ENCODE measurements around the gene TLK1. TPM values are rescaled to one million over a fixed set of nuclear protein-coding genes. Genes with fewer than 3 reads are reported as not detected.

The TLK1 gene
- total and polyA plus RNA-seq, 9 of the 15 experiments (the other 6 are each of a cell fraction or from before 2014, with no cell fraction given): 20.2 to 101 (median 40.5) TPM

- TF ChIP-seq RREB1 (CRISPR knock-in tag; IDR thresholded peaks at IDR 0.05): 0 out of 2 replicates have a peak, but pooled peaks have one; percentile 12
- peak; percentile 30; the same call in 1 of the 2 replicates for TF ChIP-seq ARID1B (IDR thresholded peaks at IDR 0.05)
- TF ChIP-seq SMARCA4 (IDR thresholded peaks at IDR 0.05): 0 out of 2 replicates have a peak, but pooled peaks have one; percentile 37
- no peak for TF ChIP-seq MEF2D (tag; conservative IDR thresholded peaks at IDR 0.05; ENCODE audit: low read depth)
- 0 out of 2 replicates have a peak, but pooled peaks have one; percentile 17 for TF ChIP-seq HMBOX1 (IDR thresholded peaks at IDR 0.05)
- no peak for TF ChIP-seq POLR2H (tag; IDR thresholded peaks at IDR 0.05; ENCODE audit: low read depth)
- peak; percentile 75 for TF ChIP-seq USF2 (CRISPR knock-in tag; IDR thresholded peaks at IDR 0.05)
- TF ChIP-seq ZNF507 (tag; conservative IDR thresholded peaks at IDR 0.05): no peak
- 0 out of 2 replicates have a peak, but pooled peaks have one; percentile 12 for TF ChIP-seq ATF7 (IDR thresholded peaks at IDR 0.05)
Measured at GRCh38 chr2:171181064-171182049, 20.7 kb upstream of the TLK1 start (continued).

All from K562 (cell line).